DOHH2 (cell line): ENCODE data around the gene PRSS22.

Source experiments
- H3F3A ChIP-seq: fragments of 200-600 bp; sonication (generic), shearing (Covaris generic); 2 replicates; pipeline ENCODE4 v1.6.0; 2016; ENCODE audit warnings: antibody characterized with exemption, mild to moderate bottlenecking; ENCODE audit not compliant: control insufficient read depth, insufficient read depth
- H3K27ac ChIP-seq: fragments of 200-600 bp; sonication (generic); 2 replicates; pipeline ENCODE4 v1.5.1; 2014; ENCODE audit warnings: low read depth, mild to moderate bottlenecking, low read length, moderate library complexity
- H3K27me3 ChIP-seq: fragments of 200-600 bp; sonication (generic); 2 replicates; pipeline ENCODE4 v1.6.1; 2014; ENCODE audit warnings: mild to moderate bottlenecking, low read length, mixed read lengths; ENCODE audit not compliant: control insufficient read depth
- H3K36me3 ChIP-seq: fragments of 200-600 bp; sonication (generic); 2 replicates; pipeline ENCODE4 v1.6.1; 2014; ENCODE audit warnings: mild to moderate bottlenecking, low read length, moderate library complexity, mixed read lengths; ENCODE audit not compliant: control insufficient read depth
- H3K4me1 ChIP-seq: fragments of 200-600 bp; sonication (generic); 2 replicates; pipeline ENCODE4 v1.6.1; 2014; ENCODE audit warnings: mild to moderate bottlenecking, low read length, mixed read lengths; ENCODE audit not compliant: control insufficient read depth
- H3K4me2 ChIP-seq: fragments of 200-600 bp; sonication (generic); 2 replicates; pipeline ENCODE4 v1.6.0; 2014; ENCODE audit warnings: mild to moderate bottlenecking, low read length, moderate library complexity
- H3K4me3 ChIP-seq: fragments of 200-600 bp; sonication (generic); 2 replicates; pipeline ENCODE4 v1.5.1; 2014; ENCODE audit warnings: mild to moderate bottlenecking, low read length, mixed read lengths
- H3K79me2 ChIP-seq: fragments of 200-600 bp; sonication (generic); 2 replicates; pipeline ENCODE4 v1.6.1; 2014; ENCODE audit warnings: mild to moderate bottlenecking, low read length, mixed read lengths; ENCODE audit not compliant: control insufficient read depth
- H3K9me2 ChIP-seq: fragments of 200-600 bp; sonication (generic); replicated peaks from 2 replicates; pipeline ENCODE4 v1.6.1; 2014; ENCODE audit warnings: mild to moderate bottlenecking, low read length, mixed read lengths; ENCODE audit not compliant: control insufficient read depth
- H3K9me3 ChIP-seq: fragments of 200-600 bp; sonication (generic); 2 replicates; pipeline ENCODE4 v1.6.1; 2014; ENCODE audit warnings: antibody characterized with exemption, low read length, mixed read lengths; ENCODE audit not compliant: control insufficient read depth, insufficient read depth
- H4K20me1 ChIP-seq: fragments of 200-600 bp; sonication (generic); 2 replicates; pipeline ENCODE4 v1.6.0; 2014; ENCODE audit warnings: low read depth, mild to moderate bottlenecking, antibody characterized with exemption, low read length, moderate library complexity; ENCODE audit not compliant: control insufficient read depth, insufficient read depth
- EZH2phosphoT487 ChIP-seq: fragments of 200-600 bp; sonication (generic); IDR thresholded peaks from 2 replicates; pipeline ENCODE4 v1.6.1; 2017; ENCODE audit warnings: borderline replicate concordance, mild to moderate bottlenecking, antibody characterized with exemption, low read length, moderate library complexity, mixed read lengths
- TF ChIP-seq, protein P1 (sequence below): fragments of 200-600 bp; sonication (generic); IDR thresholded peaks from one replicate; pipeline ENCODE4 v1.5.1; 2014; ENCODE audit warnings: antibody characterized with exemption, mild to moderate bottlenecking, low read depth, low read length; ENCODE audit not compliant: poor library complexity, severe bottlenecking

Gene PRSS22

GRCh38 chr16:2803545-2804195 lies 54.3 kb downstream of the PRSS22 start:
- Histone ChIP-seq H3K27me3 (peaks cover 3% of the 10 kb centered on the region; the same call in 1 of the 2 replicates), H3K9me3 (no peaks in the 10 kb centered on the region)

More at GRCh38 chr16:2803545-2804195, 54.3 kb downstream of the PRSS22 start:
- no peak for TF ChIP-seq EZH2phosphoT487
- TF ChIP-seq, protein P1, sequence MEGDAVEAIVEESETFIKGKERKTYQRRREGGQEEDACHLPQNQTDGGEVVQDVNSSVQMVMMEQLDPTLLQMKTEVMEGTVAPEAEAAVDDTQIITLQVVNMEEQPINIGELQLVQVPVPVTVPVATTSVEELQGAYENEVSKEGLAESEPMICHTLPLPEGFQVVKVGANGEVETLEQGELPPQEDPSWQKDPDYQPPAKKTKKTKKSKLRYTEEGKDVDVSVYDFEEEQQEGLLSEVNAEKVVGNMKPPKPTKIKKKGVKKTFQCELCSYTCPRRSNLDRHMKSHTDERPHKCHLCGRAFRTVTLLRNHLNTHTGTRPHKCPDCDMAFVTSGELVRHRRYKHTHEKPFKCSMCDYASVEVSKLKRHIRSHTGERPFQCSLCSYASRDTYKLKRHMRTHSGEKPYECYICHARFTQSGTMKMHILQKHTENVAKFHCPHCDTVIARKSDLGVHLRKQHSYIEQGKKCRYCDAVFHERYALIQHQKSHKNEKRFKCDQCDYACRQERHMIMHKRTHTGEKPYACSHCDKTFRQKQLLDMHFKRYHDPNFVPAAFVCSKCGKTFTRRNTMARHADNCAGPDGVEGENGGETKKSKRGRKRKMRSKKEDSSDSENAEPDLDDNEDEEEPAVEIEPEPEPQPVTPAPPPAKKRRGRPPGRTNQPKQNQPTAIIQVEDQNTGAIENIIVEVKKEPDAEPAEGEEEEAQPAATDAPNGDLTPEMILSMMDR, result no peak
- no peaks in the 10 kb centered on the region for H3K79me2 ChIP-seq
- H3K4me1 ChIP-seq, result no peaks in the 10 kb centered on the region
- H4K20me1 ChIP-seq, result no peaks in the 10 kb centered on the region
- no peak overlapping the region for H3K27ac ChIP-seq
- H3K9me2 ChIP-seq, result no peaks in the 10 kb centered on the region
- H3F3A ChIP-seq, result no peaks in the 10 kb centered on the region
- H3K4me2 ChIP-seq, result no peak overlapping the region
- H3K4me3 ChIP-seq, result no peak overlapping the region
- H3K36me3 ChIP-seq, result no peaks in the 10 kb centered on the region
